Endothelial cell of umbilical vein (primary cell): ENCODE results near the gene CEP250. TPM values are rescaled to one million over a fixed set of nuclear protein-coding genes. Genes with fewer than 3 reads are reported as not detected.

Experiments
- BruUV-seq: library from RNA; stranded (reverse); fragments of 400-500 nt; replicated peaks from 2 replicates; lab custom pipeline; 2021; lab: Mats Ljungman, UMichigan
- CTCF ChIA-PET: fragments of 300-600, 350-600 bp; sonication (Branson Sonifier 250); formaldehyde crosslinking; loops from one replicate; lab custom pipeline; 2021; ENCODE audit warnings: antibody characterized with exemption, inconsistent platforms; lab: Charles Lee
- POLR2A ChIA-PET: fragments of 300-600, 350-600 bp; sonication (Branson Sonifier 250); formaldehyde crosslinking; loops from one replicate; lab custom pipeline; 2021; ENCODE audit warnings: antibody characterized with exemption, inconsistent platforms; lab: Charles Lee
- DNase-seq: peaks from one replicate; pipeline ENCODE4 v3.0.0-alpha.2; 2011; ENCODE audit warnings: low read depth, low spot score
- FAIRE-seq: peaks from 2 replicates; lab custom pipeline; 2011; peaks lifted over from hg19 to GRCh38; lab: Jason Lieb, UNC
- H2AFZ ChIP-seq: 2 replicates; pipeline ENCODE4 v1.6.0; 2012; ENCODE audit warnings: low read depth, low read length, control low read depth, inconsistent platforms
- H3K27ac ChIP-seq: 2 replicates; pipeline ENCODE4 v1.5.1; 2011; ENCODE audit warnings: low read depth, mild to moderate bottlenecking, control low read depth, low read length, moderate library complexity; ENCODE audit not compliant: insufficient read depth
- H3K27me3 ChIP-seq, 2 experiments: 2 replicates each; pipeline versions ENCODE4 v1.6.0 to v1.6.1; 2011; ENCODE audit warnings: low read length in 2 of 2, mixed read lengths in 1 of 2; ENCODE audit not compliant: control insufficient read depth in 2 of 2, insufficient read depth in 2 of 2
- H3K36me3 ChIP-seq, 2 experiments: 2 replicates in 1 of 2; 3 replicates in 1 of 2; pipeline ENCODE4 v1.5.1; 2011; ENCODE audit warnings: low read length in 2 of 2, mild to moderate bottlenecking in 1 of 2, moderate library complexity in 1 of 2; ENCODE audit not compliant: control insufficient read depth in 2 of 2, insufficient read depth in 2 of 2; ENCODE audit errors: extremely low read depth in 1 of 2
- H3K4me1 ChIP-seq: 3 replicates; pipeline ENCODE4 v1.5.1; 2011; ENCODE audit warnings: mild to moderate bottlenecking, low read length; ENCODE audit not compliant: control insufficient read depth, insufficient read depth; ENCODE audit errors: extremely low read depth
- H3K4me2 ChIP-seq: 2 replicates; pipeline ENCODE4 v1.6.1; 2011; ENCODE audit warnings: low read length, control low read depth, mixed read lengths; ENCODE audit not compliant: insufficient read depth
- H3K4me3 ChIP-seq, 3 experiments: fragments of 200-600 bp in 1 of 3; sonication (generic), shearing (Covaris generic) in 1 of 3; replicated peaks in 1 of 3; 2 replicates each; pipeline ENCODE4 v1.5.1; 2011 to 2016; ENCODE audit warnings: control low read depth in 3 of 3, low read length in 3 of 3, mild to moderate bottlenecking in 2 of 3, inconsistent platforms in 1 of 3, low read depth in 1 of 3, moderate library complexity in 1 of 3; ENCODE audit not compliant: insufficient read depth in 1 of 3
- H3K79me2 ChIP-seq: 2 replicates; pipeline ENCODE4 v1.6.0; 2012; ENCODE audit warnings: low read length, inconsistent platforms; ENCODE audit not compliant: control insufficient read depth, insufficient read depth
- H3K9ac ChIP-seq: replicated peaks from 2 replicates; pipeline ENCODE3; 2011; ENCODE audit warnings: low read length, control low read depth; ENCODE audit not compliant: insufficient read depth; ENCODE audit errors: extremely low read depth
- H3K9me1 ChIP-seq: replicated peaks from 3 replicates; pipeline ENCODE4 v1.6.0; 2011; ENCODE audit warnings: mild to moderate bottlenecking, low read length; ENCODE audit not compliant: control insufficient read depth, insufficient read depth; ENCODE audit errors: extremely low read depth
- H3K9me3 ChIP-seq: replicated peaks from 2 replicates; pipeline ENCODE4 v1.5.1; 2012; ENCODE audit warnings: low read length, inconsistent platforms; ENCODE audit not compliant: control insufficient read depth, insufficient read depth
- H4K20me1 ChIP-seq: replicated peaks from 2 replicates; pipeline ENCODE3; 2011; ENCODE audit warnings: mild to moderate bottlenecking, low read length; ENCODE audit not compliant: control insufficient read depth, insufficient read depth; ENCODE audit errors: extremely low read depth
- CTCF ChIP-seq, 2 donors: IDR thresholded peaks; 1 replicate in 1 of 2; 2 replicates in 1 of 2; pipeline ENCODE4 v1.5.1; 2011; ENCODE audit warnings: low read length in 2 of 2, mild to moderate bottlenecking in 2 of 2, moderate library complexity in 2 of 2, control low read depth in 1 of 2, inconsistent platforms in 1 of 2, low read depth in 1 of 2; ENCODE audit not compliant: insufficient read depth in 1 of 2; ENCODE audit errors: extremely low read depth in 1 of 2
- EZH2 ChIP-seq: IDR thresholded peaks from 2 replicates; pipeline ENCODE4 v1.6.1; 2012; ENCODE audit warnings: borderline replicate concordance, low read depth, mild to moderate bottlenecking, moderate library complexity, low read length, inconsistent platforms; ENCODE audit not compliant: severe bottlenecking
- FOS ChIP-seq: IDR thresholded peaks from 2 replicates; pipeline ENCODE4 v1.6.1; 2011; ENCODE audit warnings: mild to moderate bottlenecking, low read length, moderate library complexity, borderline replicate concordance; ENCODE audit not compliant: insufficient read depth
- GATA2 ChIP-seq: IDR thresholded peaks from 2 replicates; pipeline ENCODE4 v1.7.0; 2011; ENCODE audit warnings: low read depth, mild to moderate bottlenecking, moderate library complexity, mixed read lengths, low read length; ENCODE audit not compliant: insufficient read length, insufficient read depth
- JUN ChIP-seq: IDR thresholded peaks from 2 replicates; pipeline ENCODE4 v1.6.1; 2011; ENCODE audit warnings: borderline replicate concordance, low read depth; ENCODE audit not compliant: insufficient read length, insufficient read depth
- MYC ChIP-seq: IDR thresholded peaks from one replicate; pipeline ENCODE4 v1.6.1; 2011; ENCODE audit warnings: mild to moderate bottlenecking, low read depth, low read length
- POLR2A ChIP-seq: IDR thresholded peaks from 2 replicates; pipeline ENCODE4 v1.6.1; 2012; ENCODE audit warnings: low read depth, mild to moderate bottlenecking, control low read depth, low read length
- POLR2AphosphoS5 ChIP-seq: IDR thresholded peaks from 2 replicates; pipeline ENCODE4 v1.6.1; 2012; ENCODE audit warnings: low read depth, mild to moderate bottlenecking, control low read depth, low read length, moderate library complexity; ENCODE audit not compliant: insufficient read depth
- dilution Hi-C: fragments of 300-500 bp; cut with MboI; formaldehyde crosslinking; loops from one replicate; pipeline ENCODE4 v1.15.0; 2019; ENCODE audit warnings: low sequenced_read_pairs; ENCODE audit not compliant: extremely low pct_ligation_motif_present
- intact Hi-C: fragments of 100-400 bp; cut with micrococcal nuclease; formaldehyde crosslinking; loops from one replicate; pipeline ENCODE4 v1.10.0; 2022
- polyA plus RNA-seq, 4 experiments: library from polyadenylated mRNA; depleted of rRNA in 3 of 4; stranded (reverse) in 3 of 4; unstranded in 1 of 4; fragments of >200 nt; gene quantifications; 2 replicates each; pipeline versions ENCODE4 v1.2.1 to v1.2.3, GENCODE V29; 2011 to 2012; ENCODE audit warnings: missing spikeins in 1 of 4
- total RNA-seq: library from RNA; stranded (reverse); gene quantifications from 2 replicates; pipeline ENCODE4 v1.2.3, GENCODE V29; 2021
- TF ChIP-seq, protein P1 (sequence below): IDR thresholded peaks from 2 replicates; pipeline ENCODE4 v1.6.1; 2011; ENCODE audit not compliant: insufficient read depth, insufficient read length

Gene CEP250
- total and polyA plus RNA-seq, 2 donors (not counting 3 experiments of a cell fraction or from before 2014, with no cell fraction given) = 5.3 to 58.9 TPM

DNA sequence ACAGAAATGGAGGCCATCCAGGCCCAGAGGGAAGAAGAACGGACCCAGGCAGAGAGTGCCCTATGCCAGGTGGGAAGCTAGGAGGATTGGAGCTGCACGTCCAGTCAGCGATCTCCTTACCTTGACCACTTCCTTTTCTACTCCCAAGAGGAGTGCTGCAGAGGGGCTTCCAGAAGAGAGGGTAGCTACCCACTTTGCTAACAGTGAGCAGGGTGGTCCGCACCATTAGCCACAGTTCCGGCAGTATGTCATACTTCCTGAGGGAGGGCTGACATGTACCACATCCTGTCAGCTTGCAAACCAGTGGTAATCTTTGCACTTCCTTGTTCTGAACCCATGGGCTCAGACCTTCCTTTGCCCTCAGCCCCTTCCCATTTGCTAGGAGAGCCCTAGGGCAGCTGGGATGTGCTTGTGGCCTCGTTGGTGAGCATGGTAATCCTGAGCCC is 35.4 kb downstream of the CEP250 start:
- dilution Hi-C loops = no loop called here
- Histone ChIP-seq H3K4me3 (no peak overlapping the region), H3K79me2 (no peaks in the 10 kb centered on the region), H3K9me1 (no peaks in the 10 kb centered on the region), H3K9me3 (no peaks in the 10 kb centered on the region), H3K4me1 (peaks cover 8% of the 10 kb centered on the region), H3K36me3 (peaks cover 6 to 27% of the 10 kb centered on the region in 2 experiments), H3K9ac (no peak overlapping the region), H4K20me1 (no peaks in the 10 kb centered on the region), H3K27ac (peak overlapping the region; percentile 35), H3K27me3 (no peaks in the 10 kb centered on the region), H2AFZ (peak overlapping the region; percentile 65), H3K4me2 (no peak overlapping the region)
- ChIA-PET POLR2A (no interaction called here), CTCF (interaction anchor here (0.9 to 1.4 kb wide), 3 partner anchors 20 to 128 kb away, joined by 3 to 4 read pairs (median 4); no protein-coding TSS in a partner anchor)
- no peak for FAIRE-seq
- BruUV-seq = no TSS peak
- no peak for DNase-seq
- intact Hi-C loops = no loop called here
- TF ChIP-seq POLR2AphosphoS5 (no peak), EZH2 (no peak), GATA2 (no peak), JUN (no peak), POLR2A (no peak), FOS (no peak), CTCF (IDR thresholded peaks at IDR 0.05; ENCODE audit: extremely low read depth in 1 of 2, insufficient read depth in 1 of 2, low read depth in 1 of 2, low read length in 2 of 2) (no peak), MYC (no peak)
- TF ChIP-seq, protein P1, sequence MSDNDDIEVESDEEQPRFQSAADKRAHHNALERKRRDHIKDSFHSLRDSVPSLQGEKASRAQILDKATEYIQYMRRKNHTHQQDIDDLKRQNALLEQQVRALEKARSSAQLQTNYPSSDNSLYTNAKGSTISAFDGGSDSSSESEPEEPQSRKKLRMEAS = no peak
